Activated naive CD4-positive, alpha-beta T cell treated with anti-CD3 and anti-CD28 coated beads, Interleukin-2, amount 10 ng/mL, durations not matched to agents 7 days and 5 days (primary cell): Measurements from ENCODE around the gene SGMS2.

Experiments
- CTCF ChIA-PET: fragments of 350-600 bp; sonication (Branson Sonifier 250); formaldehyde crosslinking; loops from one replicate; lab custom pipeline; 2021; ENCODE audit warnings: antibody characterized with exemption; lab: Charles Lee
- DNase-seq: peaks from one replicate; pipeline ENCODE4 v3.0.0-alpha.2; 2020
- H3K27ac Mint-ChIP-seq: one replicate; pipeline ENCODE4 v1.8.0; 2021; ENCODE audit warnings: mild to moderate bottlenecking, moderate library complexity, mixed read lengths
- H3K27me3 Mint-ChIP-seq: one replicate; pipeline ENCODE4 v1.8.0; 2021; ENCODE audit warnings: mild to moderate bottlenecking, mixed read lengths
- H3K36me3 Mint-ChIP-seq: one replicate; pipeline ENCODE4 v1.8.0; 2021; ENCODE audit warnings: mixed read lengths
- H3K4me1 Mint-ChIP-seq: one replicate; pipeline ENCODE4 v1.8.0; 2021; ENCODE audit warnings: mixed read lengths
- H3K4me3 Mint-ChIP-seq: one replicate; pipeline ENCODE4 v1.8.0; 2021; ENCODE audit warnings: mild to moderate bottlenecking, moderate library complexity, mixed read lengths
- H3K9me3 Mint-ChIP-seq: one replicate; pipeline ENCODE4 v1.8.0; 2021; ENCODE audit warnings: mixed read lengths

The SGMS2 gene

DNA sequence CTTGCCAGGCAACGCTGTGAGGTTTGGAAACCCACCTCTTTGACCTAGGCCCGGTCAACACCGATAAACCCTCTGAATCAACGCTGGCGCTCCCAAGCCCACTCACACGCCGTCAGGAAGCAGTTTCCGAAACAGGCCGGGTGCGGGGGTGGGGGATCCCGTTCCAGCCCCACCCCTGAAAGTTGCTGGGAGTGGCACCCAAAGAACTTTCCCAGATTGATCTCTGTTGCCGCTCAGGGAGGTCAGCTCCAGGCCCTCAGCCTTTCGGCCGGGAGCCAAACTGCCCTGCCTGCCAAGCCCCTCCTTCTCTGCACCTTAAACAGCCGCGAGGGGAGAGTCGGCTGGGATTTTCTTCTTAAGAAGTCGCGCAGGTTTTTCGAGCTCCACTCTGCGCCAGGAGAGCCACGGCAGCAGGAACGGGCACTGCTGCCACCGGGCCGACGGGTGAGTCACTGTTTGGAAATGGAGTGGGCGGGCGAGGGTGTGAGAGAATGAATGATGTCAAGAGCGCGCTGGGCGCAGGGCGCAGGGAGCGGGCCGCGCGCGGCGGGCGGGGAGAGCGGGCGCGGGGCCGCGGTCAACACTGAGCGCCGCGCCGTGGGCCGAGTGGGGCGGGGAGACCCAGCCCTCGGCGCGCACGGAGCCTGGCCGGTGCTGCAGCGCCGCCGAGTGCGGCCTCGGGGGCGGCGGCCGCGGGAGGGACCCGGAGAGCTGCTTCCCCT, at the start of gene SGMS2:
Gene SGMS2 (plus strand): TSS at position 583 of the 722 bp plus-strand sequence. CDS start 70,622 bp downstream, outside the sequence.
- no peak within 1 kb of the TSS for H3K27ac Mint-ChIP-seq
- peak; percentile 41 for DNase-seq
- CTCF ChIA-PET: no interaction called here
- peak within 1 kb of the TSS; percentile 71 for H3K4me3 Mint-ChIP-seq
- peaks cover 47% of the 10 kb centered on the region for H3K27me3 Mint-ChIP-seq
- H3K4me1 Mint-ChIP-seq: peaks cover 8% of the 10 kb centered on the region
- H3K36me3 Mint-ChIP-seq: peaks cover 1% of the 10 kb centered on the region
- no peaks in the 10 kb centered on the region for H3K9me3 Mint-ChIP-seq

- Mint-ChIP-seq H3K27me3 (no peaks in the 10 kb centered on the region), H3K36me3 (no peaks in the 10 kb centered on the region), H3K4me1 (no peaks in the 10 kb centered on the region), H3K9me3 (peaks cover 12% of the 10 kb centered on the region), H3K4me3 (no peak overlapping the region), H3K27ac (no peak overlapping the region)
- CTCF ChIA-PET: no interaction called here
- DNase-seq: no peak
Observed at GRCh38 chr4:107777890-107778289, 46.8 kb upstream of the SGMS2 start.

- CTCF ChIA-PET: no interaction called here
- Mint-ChIP-seq H3K4me1 (no peaks in the 10 kb centered on the region), H3K4me3 (no peak overlapping the region), H3K9me3 (peaks cover 12% of the 10 kb centered on the region), H3K27me3 (no peaks in the 10 kb centered on the region), H3K36me3 (no peaks in the 10 kb centered on the region), H3K27ac (no peak overlapping the region)
- no peak for DNase-seq
Observed at GRCh38 chr4:107778784-107779530, 45.8 kb upstream of the SGMS2 start.

DNA sequence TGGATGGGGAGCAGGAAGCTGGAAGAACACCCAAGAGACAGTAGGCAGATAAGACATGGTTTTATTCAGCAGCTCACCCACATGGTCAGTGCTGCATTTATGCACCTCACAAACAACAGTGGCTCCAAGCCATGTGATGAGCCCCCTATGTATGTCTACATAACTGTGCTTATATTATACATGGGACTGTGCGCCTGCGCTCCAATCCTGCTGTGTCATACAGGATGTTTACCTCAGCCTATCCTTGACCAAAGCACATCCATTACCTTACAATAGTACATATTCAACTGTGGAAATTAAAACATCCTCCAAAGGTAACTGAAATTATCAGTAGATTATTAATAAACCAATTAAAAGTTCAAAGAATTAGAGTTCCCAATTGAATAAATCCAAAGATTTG, 44.1 kb upstream of the SGMS2 start:
- Mint-ChIP-seq H3K27me3 (peaks cover 3% of the 10 kb centered on the region), H3K9me3 (peaks cover 12% of the 10 kb centered on the region), H3K4me1 (no peaks in the 10 kb centered on the region), H3K36me3 (no peaks in the 10 kb centered on the region), H3K4me3 (no peak overlapping the region), H3K27ac (no peak overlapping the region)
- DNase-seq: peak; percentile 23
- CTCF ChIA-PET: no interaction called here

DNA sequence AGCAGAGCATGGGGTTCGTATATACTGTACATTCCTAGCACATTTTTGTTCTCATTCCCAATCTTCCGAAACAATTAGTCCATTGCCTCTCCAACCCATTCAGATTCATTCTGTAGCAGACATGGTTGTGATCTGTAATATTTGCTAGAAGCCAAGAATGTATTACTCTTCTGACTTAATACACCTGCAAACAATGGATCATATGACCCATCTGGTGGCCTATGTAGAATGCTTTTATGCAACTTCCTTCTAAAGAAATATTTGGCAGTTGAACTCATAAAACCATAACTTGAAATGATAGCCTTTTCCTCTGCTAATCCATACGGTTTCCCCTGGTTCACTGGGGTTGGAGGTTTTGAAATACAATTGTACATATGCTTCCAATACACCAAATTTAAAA, 32.8 kb upstream of the SGMS2 start:
- CTCF ChIA-PET: no interaction called here
- no peak overlapping the region for H3K4me3 Mint-ChIP-seq
- H3K36me3 Mint-ChIP-seq: no peaks in the 10 kb centered on the region
- no peak for DNase-seq
- H3K27me3 Mint-ChIP-seq: peaks cover 5% of the 10 kb centered on the region
- no peaks in the 10 kb centered on the region for H3K4me1 Mint-ChIP-seq
- H3K9me3 Mint-ChIP-seq: no peaks in the 10 kb centered on the region
- no peak overlapping the region for H3K27ac Mint-ChIP-seq

DNA sequence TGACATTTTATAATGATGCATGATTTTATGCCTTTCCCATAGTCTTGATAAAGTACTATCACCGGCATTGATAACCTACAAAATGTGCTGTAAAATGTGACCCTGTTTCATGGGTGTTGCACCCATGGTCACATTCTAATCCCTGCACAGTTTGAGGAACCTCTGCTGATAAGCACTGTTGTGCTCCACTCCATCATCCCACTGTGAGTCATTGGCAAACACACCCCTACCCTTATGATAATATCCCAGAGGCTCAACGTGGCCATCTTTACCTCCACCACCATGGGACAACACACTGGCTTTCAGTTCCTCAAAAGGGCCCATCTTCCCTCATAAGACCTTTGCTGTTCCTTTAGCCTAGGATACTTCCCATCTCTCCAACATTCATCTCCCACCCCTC, 32.0 kb upstream of the SGMS2 start:
- H3K9me3 Mint-ChIP-seq: no peaks in the 10 kb centered on the region
- H3K4me1 Mint-ChIP-seq: no peaks in the 10 kb centered on the region
- H3K27ac Mint-ChIP-seq: no peak overlapping the region
- CTCF ChIA-PET: no interaction called here
- DNase-seq: no peak
- H3K36me3 Mint-ChIP-seq: no peaks in the 10 kb centered on the region
- peaks cover 5% of the 10 kb centered on the region for H3K27me3 Mint-ChIP-seq
- no peak overlapping the region for H3K4me3 Mint-ChIP-seq

GRCh38 chr4:107793996-107794395, 30.7 kb upstream of the SGMS2 start:
- CTCF ChIA-PET: no interaction called here
- DNase-seq: no peak
- no peak overlapping the region for H3K4me3 Mint-ChIP-seq

DNA sequence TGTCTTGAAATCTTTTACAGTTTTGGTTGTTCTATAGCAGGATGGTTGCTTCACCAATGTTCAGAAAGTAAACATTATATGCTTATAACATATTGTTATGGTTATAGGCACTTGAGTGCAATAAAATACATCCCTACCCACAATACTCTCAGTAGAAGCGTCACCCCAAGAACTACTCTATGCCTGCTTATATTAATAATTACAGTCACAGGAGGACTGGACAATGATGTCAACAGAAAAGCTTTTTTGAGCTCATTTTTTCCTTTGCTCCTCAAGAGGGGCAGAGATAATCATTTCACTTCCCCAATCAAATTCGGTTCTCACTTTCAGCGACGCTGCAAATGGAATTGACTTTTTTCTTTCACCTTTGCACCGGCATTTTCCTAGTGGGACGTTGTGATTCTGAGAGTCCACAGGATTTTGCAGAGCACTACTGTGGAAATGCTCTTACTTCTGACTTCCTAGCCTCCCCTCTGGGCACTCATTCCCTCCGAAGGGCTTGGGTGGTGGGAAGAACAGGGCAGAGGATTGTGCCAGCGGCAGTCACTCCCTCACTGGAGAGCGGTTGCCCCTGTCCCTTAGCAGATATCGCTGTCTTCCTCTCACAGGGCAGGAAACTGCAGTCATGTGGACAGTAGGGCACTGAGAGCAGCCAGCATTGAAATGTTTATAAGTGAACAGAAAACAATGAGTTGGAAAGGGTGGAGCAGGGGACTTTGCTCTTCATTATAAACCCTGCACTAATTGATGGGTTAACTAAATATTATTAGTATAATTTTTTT, 24.9 kb upstream of the SGMS2 start:
- Mint-ChIP-seq H3K36me3 (no peaks in the 10 kb centered on the region), H3K9me3 (no peaks in the 10 kb centered on the region), H3K4me1 (no peaks in the 10 kb centered on the region), H3K27ac (no peak overlapping the region), H3K27me3 (peaks cover 11% of the 10 kb centered on the region), H3K4me3 (no peak overlapping the region)
- CTCF ChIA-PET: no interaction called here
- no peak for DNase-seq

More at GRCh38 chr4:107793996-107794395, 30.7 kb upstream of the SGMS2 start:
- Mint-ChIP-seq H3K4me1 (no peaks in the 10 kb centered on the region), H3K27me3 (peaks cover 11% of the 10 kb centered on the region), H3K27ac (no peak overlapping the region), H3K9me3 (no peaks in the 10 kb centered on the region), H3K36me3 (no peaks in the 10 kb centered on the region)

DNA sequence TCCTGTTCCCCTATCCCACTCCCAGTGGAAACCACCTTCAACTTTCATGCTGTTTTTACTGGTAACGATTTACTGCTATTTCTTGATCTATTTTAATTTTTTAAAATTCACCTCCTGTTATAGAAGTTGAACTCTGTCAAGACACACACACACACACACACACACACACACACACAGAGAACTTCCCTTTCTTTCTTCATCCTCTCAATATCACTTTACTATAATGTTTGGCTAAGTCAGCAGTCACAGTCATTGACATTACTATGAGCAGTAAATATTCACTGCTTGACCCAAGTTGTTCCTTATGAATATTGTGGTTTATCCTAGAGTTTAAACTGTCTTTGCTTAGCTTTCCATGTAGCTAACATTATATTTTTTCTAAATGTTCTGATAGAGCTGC, 24.0 kb upstream of the SGMS2 start:
- Mint-ChIP-seq H3K36me3 (no peaks in the 10 kb centered on the region), H3K27me3 (peaks cover 15% of the 10 kb centered on the region), H3K4me3 (no peak overlapping the region), H3K27ac (no peak overlapping the region), H3K4me1 (no peaks in the 10 kb centered on the region), H3K9me3 (no peaks in the 10 kb centered on the region)
- CTCF ChIA-PET: no interaction called here
- DNase-seq: no peak

GRCh38 chr4:107801766-107802211, 22.9 kb upstream of the SGMS2 start:
- CTCF ChIA-PET: no interaction called here
- no peak overlapping the region for H3K27ac Mint-ChIP-seq
- no peaks in the 10 kb centered on the region for H3K36me3 Mint-ChIP-seq
- DNase-seq: no peak
- no peaks in the 10 kb centered on the region for H3K9me3 Mint-ChIP-seq
- no peak overlapping the region for H3K4me3 Mint-ChIP-seq
- peaks cover 15% of the 10 kb centered on the region for H3K27me3 Mint-ChIP-seq
- H3K4me1 Mint-ChIP-seq: no peaks in the 10 kb centered on the region

DNA sequence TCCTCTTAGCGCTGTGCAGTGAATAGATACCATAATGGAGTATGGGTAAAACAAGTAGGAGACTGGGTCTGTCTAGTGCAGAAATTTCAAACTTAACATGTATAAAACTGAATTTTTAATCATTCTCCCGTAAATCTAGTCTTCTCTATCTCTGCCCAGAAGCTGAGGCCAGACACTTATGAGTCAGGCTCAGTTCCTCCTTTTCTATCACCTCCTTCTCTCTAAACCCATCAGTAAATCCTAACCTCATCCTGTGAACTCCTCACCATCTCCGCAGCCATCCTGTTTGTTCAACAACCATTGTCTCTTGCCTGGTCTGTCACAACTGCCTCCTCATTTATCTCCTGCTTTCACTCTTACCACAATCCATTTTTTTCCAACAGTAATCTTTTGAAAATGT, 19.8 kb upstream of the SGMS2 start:
- Mint-ChIP-seq H3K4me3 (no peak overlapping the region), H3K27ac (no peak overlapping the region), H3K9me3 (no peaks in the 10 kb centered on the region), H3K27me3 (peaks cover 16% of the 10 kb centered on the region), H3K4me1 (no peaks in the 10 kb centered on the region), H3K36me3 (no peaks in the 10 kb centered on the region)
- DNase-seq: no peak
- CTCF ChIA-PET: no interaction called here

DNA sequence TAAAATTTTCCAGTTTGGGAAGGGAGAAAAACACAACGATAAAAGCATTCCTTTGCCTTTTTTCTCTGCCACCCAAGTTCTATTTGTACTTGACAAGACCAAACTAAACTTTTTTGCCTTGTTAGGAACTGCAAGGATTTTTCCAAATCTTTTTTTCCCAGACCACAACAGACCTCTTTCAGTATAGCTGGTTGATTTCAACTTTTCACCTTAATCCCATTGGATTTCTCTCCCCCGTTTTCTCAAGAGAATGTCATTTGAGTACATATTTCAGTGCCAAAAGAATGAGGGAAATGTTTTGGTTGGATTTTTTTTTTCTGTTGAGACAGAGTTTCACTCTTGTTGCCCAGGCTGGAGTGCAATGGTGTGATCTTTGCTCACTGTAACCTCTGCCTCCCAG, 18.5 kb upstream of the SGMS2 start:
- H3K4me1 Mint-ChIP-seq: no peaks in the 10 kb centered on the region

DNA sequence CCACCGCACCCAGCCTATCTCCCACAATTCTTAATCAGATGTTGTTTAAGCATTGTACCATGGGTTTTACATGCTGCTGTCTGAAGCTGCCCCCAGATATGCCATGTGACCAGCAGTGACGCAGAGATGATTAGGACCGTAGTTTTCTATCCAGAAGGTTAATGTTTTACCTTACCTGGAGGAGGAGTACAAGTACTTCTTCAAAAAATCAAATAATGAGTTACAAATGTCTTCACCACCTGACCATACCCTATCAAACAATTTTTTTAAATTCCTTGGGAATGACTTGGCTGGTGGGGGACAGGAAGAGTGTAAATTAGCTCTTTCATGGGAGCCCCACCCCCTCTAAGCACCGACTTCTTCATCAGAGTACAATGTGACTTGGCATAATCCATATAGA, 16.2 kb upstream of the SGMS2 start:
- CTCF ChIA-PET: no interaction called here
- H3K36me3 Mint-ChIP-seq: no peaks in the 10 kb centered on the region
- peaks cover 17% of the 10 kb centered on the region for H3K27me3 Mint-ChIP-seq
- H3K9me3 Mint-ChIP-seq: no peaks in the 10 kb centered on the region
- DNase-seq: no peak
- no peak overlapping the region for H3K27ac Mint-ChIP-seq
- H3K4me3 Mint-ChIP-seq: no peak overlapping the region
- no peaks in the 10 kb centered on the region for H3K4me1 Mint-ChIP-seq

More for the DNA sequence above, 18.5 kb upstream of the SGMS2 start:
- no peak for DNase-seq
- H3K9me3 Mint-ChIP-seq: no peaks in the 10 kb centered on the region
- H3K4me3 Mint-ChIP-seq: no peak overlapping the region
- no peaks in the 10 kb centered on the region for H3K36me3 Mint-ChIP-seq
- CTCF ChIA-PET: no interaction called here
- H3K27me3 Mint-ChIP-seq: peaks cover 14% of the 10 kb centered on the region
- H3K27ac Mint-ChIP-seq: no peak overlapping the region

DNA sequence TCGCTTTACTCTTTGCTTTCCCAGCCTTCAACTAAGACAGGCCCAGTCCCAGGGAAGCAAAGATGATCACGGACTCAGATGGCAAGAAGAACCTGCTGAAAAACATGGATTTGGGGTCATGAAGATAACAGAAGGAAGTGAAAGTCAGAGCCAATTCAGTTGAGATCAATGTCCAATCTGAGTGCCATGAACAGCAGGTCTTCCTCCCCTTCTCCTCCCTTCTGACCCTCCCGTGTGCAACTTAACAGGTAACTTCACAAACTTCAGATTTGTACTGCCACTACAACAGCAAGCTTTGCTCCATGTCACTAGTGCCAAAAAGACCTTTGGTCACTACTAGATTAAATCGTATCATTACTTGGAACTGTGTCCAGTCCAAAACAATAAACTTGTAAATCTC, 15.5 kb upstream of the SGMS2 start:
- no peaks in the 10 kb centered on the region for H3K9me3 Mint-ChIP-seq
- no peak overlapping the region for H3K27ac Mint-ChIP-seq
- no peaks in the 10 kb centered on the region for H3K36me3 Mint-ChIP-seq
- CTCF ChIA-PET: no interaction called here
- no peak overlapping the region for H3K4me3 Mint-ChIP-seq
- no peak for DNase-seq
- H3K4me1 Mint-ChIP-seq: no peaks in the 10 kb centered on the region
- peaks cover 17% of the 10 kb centered on the region for H3K27me3 Mint-ChIP-seq
